WTC11 (cell line): ENCODE measurements around the gene PCSK5. TPM values are rescaled to one million over a fixed set of nuclear protein-coding genes. Genes with fewer than 3 reads are reported as not detected.

Experiments used
- ATAC-seq: fragments of 200-7000 bp; cut with Tn5 transposase; 2 replicates; pipeline ENCODE4 v1.10.0; 2021; ENCODE audit warnings: mild to moderate bottlenecking, moderate library complexity
- CTCF ChIA-PET: fragments of 300-600 bp; sonication (Branson Sonifier 250); formaldehyde crosslinking; loops from one replicate; lab custom pipeline; 2021; ENCODE audit warnings: antibody characterized with exemption; lab: Charles Lee
- POLR2A ChIA-PET: fragments of 350-600 bp; sonication (Branson Sonifier 250); formaldehyde crosslinking; loops from one replicate; lab custom pipeline; 2021; ENCODE audit warnings: antibody characterized with exemption; lab: Charles Lee
- DNase-seq: peaks from one replicate; pipeline ENCODE4 v3.0.0; 2021; ENCODE audit warnings: low spot score
- H3K27ac Mint-ChIP-seq: 2 replicates; pipeline ENCODE4 v1.8.0; 2021; ENCODE audit warnings: mixed read lengths
- H3K27me3 Mint-ChIP-seq: 2 replicates; pipeline ENCODE4 v1.8.0; 2021; ENCODE audit warnings: low read depth, mild to moderate bottlenecking, moderate library complexity, mixed read lengths
- H3K36me3 Mint-ChIP-seq: 2 replicates; pipeline ENCODE4 v1.8.0; 2021; ENCODE audit warnings: mixed read lengths
- H3K4me1 Mint-ChIP-seq: 2 replicates; pipeline ENCODE4 v1.8.0; 2022; ENCODE audit warnings: mixed read lengths
- H3K4me3 Mint-ChIP-seq: 2 replicates; pipeline ENCODE4 v1.8.0; 2021; ENCODE audit warnings: mild to moderate bottlenecking, moderate library complexity, mixed read lengths
- H3K9me3 Mint-ChIP-seq: 2 replicates; pipeline ENCODE4 v1.8.0; 2021; ENCODE audit warnings: mixed read lengths
- ATF1 ChIP-seq: sonication (generic); formaldehyde crosslinking; IDR thresholded peaks from 2 replicates; pipeline ENCODE4 v1.8.1; 2023; ENCODE audit warnings: mild to moderate bottlenecking, moderate library complexity, missing genetic modification reagents
- ESRRA ChIP-seq: sonication (generic); formaldehyde crosslinking; IDR thresholded peaks from 2 replicates; pipeline ENCODE4 v1.8.1; 2022; ENCODE audit warnings: mild to moderate bottlenecking, missing genetic modification reagents, borderline replicate concordance
- FOXP4 ChIP-seq: sonication (generic); formaldehyde crosslinking; IDR thresholded peaks from 2 replicates; pipeline ENCODE4 v1.8.0; 2022; ENCODE audit warnings: mild to moderate bottlenecking, missing genetic modification reagents
- GABPB1 ChIP-seq: sonication (generic); formaldehyde crosslinking; IDR thresholded peaks from 2 replicates; pipeline ENCODE4 v1.8.1; 2023; ENCODE audit warnings: mild to moderate bottlenecking, missing genetic modification reagents
- GRHL2 ChIP-seq: fragments of 250-450 bp; sonication (Bioruptor Pico); IDR thresholded peaks from 2 replicates; pipeline ENCODE4 v1.8.0; 2022; ENCODE audit warnings: mild to moderate bottlenecking, moderate library complexity; ENCODE audit not compliant: insufficient replicate concordance, severe bottlenecking
- JUN ChIP-seq: sonication (generic); formaldehyde crosslinking; IDR thresholded peaks from 2 replicates; pipeline ENCODE4 v1.8.0; 2023; ENCODE audit warnings: mild to moderate bottlenecking, missing genetic modification reagents
- MXD4 ChIP-seq: fragments of 250-450 bp; sonication (Bioruptor Pico); IDR thresholded peaks from 2 replicates; pipeline ENCODE4 v1.8.0; 2021; ENCODE audit warnings: mild to moderate bottlenecking, moderate library complexity, borderline replicate concordance
- NFYB ChIP-seq: sonication (generic); formaldehyde crosslinking; conservative IDR thresholded peaks from 2 replicates; pipeline ENCODE4 v1.8.0; 2022; ENCODE audit warnings: low read depth, missing genetic modification reagents
- NR2C2 ChIP-seq: sonication (generic); formaldehyde crosslinking; IDR thresholded peaks from 2 replicates; pipeline ENCODE4 v1.8.0; 2022; ENCODE audit warnings: mild to moderate bottlenecking, missing genetic modification reagents
- RELA ChIP-seq: sonication (generic); formaldehyde crosslinking; IDR thresholded peaks from 2 replicates; pipeline ENCODE4 v1.8.1; 2022; ENCODE audit warnings: missing genetic modification reagents, mild to moderate bottlenecking, borderline replicate concordance
- RORB ChIP-seq: fragments of 250-450 bp; sonication (Bioruptor Pico); IDR thresholded peaks from 2 replicates; pipeline ENCODE4 v1.9.0; 2021; ENCODE audit warnings: mild to moderate bottlenecking
- SOX15 ChIP-seq: fragments of 250-450 bp; sonication (Bioruptor Pico); IDR thresholded peaks from 2 replicates; pipeline ENCODE4 v1.9.0; 2021; ENCODE audit warnings: mild to moderate bottlenecking
- ZBTB43 ChIP-seq: sonication (generic); formaldehyde crosslinking; IDR thresholded peaks from 2 replicates; pipeline ENCODE4 v1.8.1; 2023; ENCODE audit warnings: mild to moderate bottlenecking, missing genetic modification reagents
- ZNF416 ChIP-seq: fragments of 250-450 bp; sonication (Bioruptor Pico); IDR thresholded peaks from 2 replicates; pipeline ENCODE4 v1.9.0; 2021; ENCODE audit warnings: mild to moderate bottlenecking, inconsistent platforms
- ZNF425 ChIP-seq: fragments of 250-450 bp; sonication (Bioruptor Pico); conservative IDR thresholded peaks from 2 replicates; pipeline ENCODE4 v1.9.0; 2021; ENCODE audit warnings: mild to moderate bottlenecking
- ZSCAN18 ChIP-seq: fragments of 250-450 bp; sonication (Bioruptor Pico); IDR thresholded peaks from 2 replicates; pipeline ENCODE4 v2.1.2; 2022; ENCODE audit warnings: mild to moderate bottlenecking, moderate library complexity
- total RNA-seq: library from RNA; stranded (reverse); gene quantifications from 3 replicates; pipeline ENCODE4 v1.2.3, GENCODE V29; 2021
- TF ChIP-seq, protein P1 (sequence below): fragments of 250-450 bp; sonication (Bioruptor Pico); IDR thresholded peaks from 2 replicates; pipeline ENCODE4 v1.9.0; 2021; ENCODE audit warnings: moderate library complexity, mild to moderate bottlenecking, inconsistent platforms, borderline replicate concordance
- TF ChIP-seq, protein P2 (sequence below): fragments of 250-450 bp; sonication (Bioruptor Pico); IDR thresholded peaks from 2 replicates; pipeline ENCODE4 v1.9.0; 2021; ENCODE audit warnings: mild to moderate bottlenecking
- TF ChIP-seq, protein P3 (sequence below): sonication (generic); formaldehyde crosslinking; IDR thresholded peaks from 2 replicates; pipeline ENCODE4 v1.8.0; 2022; ENCODE audit warnings: mild to moderate bottlenecking, missing genetic modification reagents
- TF ChIP-seq, protein P4 (sequence below): sonication (generic); formaldehyde crosslinking; IDR thresholded peaks from 2 replicates; pipeline ENCODE4 v1.8.0; 2023; ENCODE audit warnings: mild to moderate bottlenecking, missing genetic modification reagents

PCSK5 gene
- total RNA-seq, 1 experiment from 2014 or later = 30.6 TPM

DNA sequence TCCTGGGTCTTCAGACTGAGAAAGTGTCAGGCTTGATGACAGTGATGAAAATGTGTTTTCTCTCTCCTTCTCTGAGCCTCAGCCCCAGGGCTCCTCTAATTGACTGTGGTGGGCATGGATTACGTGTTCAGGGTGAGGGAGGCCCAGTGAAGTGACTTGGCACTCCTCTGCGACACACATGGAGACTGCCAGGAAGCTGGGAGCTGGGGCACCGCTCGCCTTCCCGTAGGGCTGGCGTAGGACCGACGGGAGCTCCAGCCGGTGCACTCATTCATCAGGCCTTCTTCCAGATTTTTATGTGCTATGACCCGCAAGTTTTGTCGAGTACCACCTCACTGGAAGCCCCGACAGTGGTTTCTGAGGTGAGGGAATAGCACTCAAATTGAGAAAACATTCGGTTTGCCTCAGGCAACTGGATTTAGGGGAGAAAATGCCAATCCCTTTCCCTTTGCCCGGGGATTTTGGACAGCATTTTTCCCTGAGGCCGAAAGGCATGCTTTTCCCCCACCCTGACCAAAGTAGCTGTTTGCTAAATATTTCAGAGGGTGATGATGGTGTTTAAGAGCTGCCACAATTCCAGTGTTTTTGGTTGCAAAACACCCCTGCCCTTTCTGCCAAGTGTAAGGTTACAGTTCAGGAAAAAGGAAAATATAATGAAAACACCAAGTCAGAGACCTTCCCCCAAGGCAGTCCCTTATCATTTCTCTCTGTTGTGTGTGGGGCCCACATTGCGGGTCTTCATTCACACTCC is 83.7 kb downstream of the PCSK5 start (continued):
- TF ChIP-seq ZSCAN18 (CRISPR knock-in tag) (no peak), SOX15 (CRISPR knock-in tag) (no peak), NFYB (CRISPR knock-in tag) (no peak), NR2C2 (CRISPR knock-in tag) (no peak), RORB (CRISPR knock-in tag) (no peak), ZNF416 (CRISPR knock-in tag) (no peak), JUN (no peak)
- TF ChIP-seq, protein P1, sequence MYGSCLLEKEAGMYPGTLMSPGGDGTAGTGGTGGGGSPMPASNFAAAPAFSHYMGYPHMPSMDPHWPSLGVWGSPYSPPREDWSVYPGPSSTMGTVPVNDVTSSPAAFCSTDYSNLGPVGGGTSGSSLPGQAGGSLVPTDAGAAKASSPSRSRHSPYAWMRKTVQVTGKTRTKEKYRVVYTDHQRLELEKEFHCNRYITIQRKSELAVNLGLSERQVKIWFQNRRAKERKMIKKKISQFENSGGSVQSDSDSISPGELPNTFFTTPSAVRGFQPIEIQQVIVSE (CRISPR knock-in tag) = no peak
- TF ChIP-seq, all 79 proteins: peak for 0

DNA sequence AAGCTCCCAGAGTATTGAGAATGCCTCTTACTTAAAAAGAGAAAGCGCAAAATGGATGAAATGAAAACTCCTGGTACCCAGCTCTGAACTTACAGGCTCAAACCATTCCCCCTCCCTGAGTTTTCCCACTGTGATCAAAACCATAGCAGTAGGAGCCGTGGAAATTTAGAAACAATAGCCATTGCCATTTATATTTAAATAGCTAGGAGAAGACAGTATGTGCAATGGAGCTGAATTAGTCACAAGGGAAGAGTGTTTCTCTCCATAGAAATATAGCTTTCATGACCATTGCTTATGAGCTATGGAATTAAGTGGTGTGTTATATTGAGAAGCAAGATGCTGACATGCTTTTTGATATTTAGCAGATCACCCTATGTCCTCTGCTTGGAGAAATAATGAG is 84.6 kb downstream of the PCSK5 start:
- no peaks in the 10 kb centered on the region for H3K27me3 Mint-ChIP-seq
- peaks cover 10% of the 10 kb centered on the region for H3K9me3 Mint-ChIP-seq
- DNase-seq (no peak), ATAC-seq (no peak)
- H3K4me1 Mint-ChIP-seq = peaks cover 43% of the 10 kb centered on the region
- no peak overlapping the region for H3K4me3 Mint-ChIP-seq
- TF ChIP-seq, protein P2, sequence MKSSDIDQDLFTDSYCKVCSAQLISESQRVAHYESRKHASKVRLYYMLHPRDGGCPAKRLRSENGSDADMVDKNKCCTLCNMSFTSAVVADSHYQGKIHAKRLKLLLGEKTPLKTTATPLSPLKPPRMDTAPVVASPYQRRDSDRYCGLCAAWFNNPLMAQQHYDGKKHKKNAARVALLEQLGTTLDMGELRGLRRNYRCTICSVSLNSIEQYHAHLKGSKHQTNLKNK (CRISPR knock-in tag) = no peak
- no peak for TF ChIP-seq GRHL2 (CRISPR knock-in tag)
- no peak for TF ChIP-seq FOXP4 (CRISPR knock-in tag)
- TF ChIP-seq JUN = no peak
- TF ChIP-seq ZNF425 (CRISPR knock-in tag) = no peak
- TF ChIP-seq ZBTB43 (CRISPR knock-in tag) = no peak
- TF ChIP-seq, protein P3, sequence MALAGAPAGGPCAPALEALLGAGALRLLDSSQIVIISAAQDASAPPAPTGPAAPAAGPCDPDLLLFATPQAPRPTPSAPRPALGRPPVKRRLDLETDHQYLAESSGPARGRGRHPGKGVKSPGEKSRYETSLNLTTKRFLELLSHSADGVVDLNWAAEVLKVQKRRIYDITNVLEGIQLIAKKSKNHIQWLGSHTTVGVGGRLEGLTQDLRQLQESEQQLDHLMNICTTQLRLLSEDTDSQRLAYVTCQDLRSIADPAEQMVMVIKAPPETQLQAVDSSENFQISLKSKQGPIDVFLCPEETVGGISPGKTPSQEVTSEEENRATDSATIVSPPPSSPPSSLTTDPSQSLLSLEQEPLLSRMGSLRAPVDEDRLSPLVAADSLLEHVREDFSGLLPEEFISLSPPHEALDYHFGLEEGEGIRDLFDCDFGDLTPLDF (CRISPR knock-in tag) = no peak
- TF ChIP-seq MXD4 (CRISPR knock-in tag) = no peak
- TF ChIP-seq ESRRA (CRISPR knock-in tag) = no peak
- TF ChIP-seq, protein P4, sequence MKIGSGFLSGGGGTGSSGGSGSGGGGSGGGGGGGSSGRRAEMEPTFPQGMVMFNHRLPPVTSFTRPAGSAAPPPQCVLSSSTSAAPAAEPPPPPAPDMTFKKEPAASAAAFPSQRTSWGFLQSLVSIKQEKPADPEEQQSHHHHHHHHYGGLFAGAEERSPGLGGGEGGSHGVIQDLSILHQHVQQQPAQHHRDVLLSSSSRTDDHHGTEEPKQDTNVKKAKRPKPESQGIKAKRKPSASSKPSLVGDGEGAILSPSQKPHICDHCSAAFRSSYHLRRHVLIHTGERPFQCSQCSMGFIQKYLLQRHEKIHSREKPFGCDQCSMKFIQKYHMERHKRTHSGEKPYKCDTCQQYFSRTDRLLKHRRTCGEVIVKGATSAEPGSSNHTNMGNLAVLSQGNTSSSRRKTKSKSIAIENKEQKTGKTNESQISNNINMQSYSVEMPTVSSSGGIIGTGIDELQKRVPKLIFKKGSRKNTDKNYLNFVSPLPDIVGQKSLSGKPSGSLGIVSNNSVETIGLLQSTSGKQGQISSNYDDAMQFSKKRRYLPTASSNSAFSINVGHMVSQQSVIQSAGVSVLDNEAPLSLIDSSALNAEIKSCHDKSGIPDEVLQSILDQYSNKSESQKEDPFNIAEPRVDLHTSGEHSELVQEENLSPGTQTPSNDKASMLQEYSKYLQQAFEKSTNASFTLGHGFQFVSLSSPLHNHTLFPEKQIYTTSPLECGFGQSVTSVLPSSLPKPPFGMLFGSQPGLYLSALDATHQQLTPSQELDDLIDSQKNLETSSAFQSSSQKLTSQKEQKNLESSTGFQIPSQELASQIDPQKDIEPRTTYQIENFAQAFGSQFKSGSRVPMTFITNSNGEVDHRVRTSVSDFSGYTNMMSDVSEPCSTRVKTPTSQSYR (CRISPR knock-in tag) = no peak
- no peak for TF ChIP-seq ATF1
- no peak for TF ChIP-seq RELA (CRISPR knock-in tag)
- no peak for TF ChIP-seq GABPB1 (CRISPR knock-in tag)
- H3K27ac Mint-ChIP-seq = no peak overlapping the region
- CTCF ChIA-PET = interaction anchor here (1.0 kb wide), 1 partner anchor 109 kb away, joined by 5 read pairs; no protein-coding TSS in a partner anchor
- H3K36me3 Mint-ChIP-seq = peaks cover 9% of the 10 kb centered on the region
- POLR2A ChIA-PET = interaction anchor here (1.4 kb wide), 1 partner anchor 14 kb away, joined by 3 read pairs; no protein-coding TSS in a partner anchor
